Caco-2 (cell line): ENCODE results near the gene C16orf95. TPM values are rescaled to one million over a fixed set of nuclear protein-coding genes. Genes with fewer than 3 reads are reported as not detected.

Experiments used
- BruUV-seq: library from RNA; stranded (reverse); fragments of 400-500 nt; replicated peaks from 2 replicates; lab custom pipeline; 2021; lab: Mats Ljungman, UMichigan
- CTCF ChIA-PET: fragments of 300-600 bp; sonication (Branson Sonifier 250); formaldehyde crosslinking; loops from one replicate; lab custom pipeline; 2022; ENCODE audit warnings: antibody characterized with exemption; lab: Charles Lee
- POLR2A ChIA-PET: fragments of 300-600 bp; sonication (Branson Sonifier 250); formaldehyde crosslinking; loops from one replicate; lab custom pipeline; 2022; ENCODE audit warnings: antibody characterized with exemption; lab: Charles Lee
- DNase-seq, 2 experiments: peaks; one replicate each; pipeline versions ENCODE4 v3.0.0 to v3.0.0-alpha.2; 2020 to 2022
- H3K27me3 ChIP-seq: replicated peaks from 2 replicates; pipeline ENCODE4 v1.6.0; 2011; ENCODE audit warnings: low read length; ENCODE audit not compliant: control insufficient read depth, insufficient read depth
- H3K36me3 ChIP-seq: 2 replicates; pipeline ENCODE4 v1.5.1; 2011; ENCODE audit warnings: low read length; ENCODE audit not compliant: control insufficient read depth, insufficient read depth
- H3K4me1 ChIP-seq: fragments of 250-450 bp; sonication (Bioruptor Pico); 2 replicates; pipeline ENCODE4 v1.5.1; 2020; ENCODE audit warnings: mild to moderate bottlenecking
- H3K4me3 ChIP-seq: 2 replicates; pipeline ENCODE4 v1.5.1; 2011; ENCODE audit warnings: low read depth, mild to moderate bottlenecking, control low read depth, low read length
- H3K9me3 ChIP-seq: fragments of 250-450 bp; sonication (Bioruptor Pico); 2 replicates; pipeline ENCODE4 v1.5.1; 2020; ENCODE audit warnings: mild to moderate bottlenecking, moderate library complexity
- H3K27ac Mint-ChIP-seq: one replicate; pipeline ENCODE4 v1.8.0; 2022; ENCODE audit warnings: mixed read lengths; ENCODE audit not compliant: unreplicated experiment
- H3K27me3 Mint-ChIP-seq: one replicate; pipeline ENCODE4 v1.8.0; 2022; ENCODE audit warnings: mixed read lengths; ENCODE audit not compliant: insufficient read depth, unreplicated experiment
- H3K36me3 Mint-ChIP-seq: one replicate; pipeline ENCODE4 v1.8.0; 2022; ENCODE audit warnings: mild to moderate bottlenecking, mixed read lengths; ENCODE audit not compliant: insufficient read depth, unreplicated experiment
- H3K4me1 Mint-ChIP-seq: one replicate; pipeline ENCODE4 v1.8.0; 2022; ENCODE audit warnings: low read depth, mixed read lengths; ENCODE audit not compliant: unreplicated experiment
- H3K4me3 Mint-ChIP-seq: one replicate; pipeline ENCODE4 v1.8.0; 2022; ENCODE audit warnings: mild to moderate bottlenecking, moderate library complexity, mixed read lengths; ENCODE audit not compliant: unreplicated experiment
- H3K9me3 Mint-ChIP-seq: one replicate; pipeline ENCODE4 v1.8.0; 2022; ENCODE audit warnings: mixed read lengths; ENCODE audit not compliant: unreplicated experiment
- intact Hi-C: fragments of 100-400 bp; cut with micrococcal nuclease; formaldehyde crosslinking; loops from one replicate; pipeline ENCODE4 v1.10.0; 2022; ENCODE audit not compliant: unreplicated experiment
- total RNA-seq: library from RNA; stranded (reverse); gene quantifications from 2 replicates; pipeline ENCODE4 v1.2.3, GENCODE V29; 2022
- TF ChIP-seq, protein P1 (sequence below), 2 experiments: fragments of 200-600 bp in 1 of 2; IDR thresholded peaks; 1 replicate in 1 of 2; 2 replicates in 1 of 2; pipeline versions ENCODE4 v1.5.1 to v1.8.0; 2011 to 2022; ENCODE audit warnings: antibody characterized with exemption in 1 of 2, control low read depth in 1 of 2, inconsistent platforms in 1 of 2, low read depth in 1 of 2, low read length in 1 of 2, mild to moderate bottlenecking in 1 of 2, moderate library complexity in 1 of 2; ENCODE audit not compliant: insufficient read depth in 1 of 2, severe bottlenecking in 1 of 2, unreplicated experiment in 1 of 2

Gene C16orf95
- total RNA-seq, 1 experiment from 2014 or later, result 4.4 TPM

DNA sequence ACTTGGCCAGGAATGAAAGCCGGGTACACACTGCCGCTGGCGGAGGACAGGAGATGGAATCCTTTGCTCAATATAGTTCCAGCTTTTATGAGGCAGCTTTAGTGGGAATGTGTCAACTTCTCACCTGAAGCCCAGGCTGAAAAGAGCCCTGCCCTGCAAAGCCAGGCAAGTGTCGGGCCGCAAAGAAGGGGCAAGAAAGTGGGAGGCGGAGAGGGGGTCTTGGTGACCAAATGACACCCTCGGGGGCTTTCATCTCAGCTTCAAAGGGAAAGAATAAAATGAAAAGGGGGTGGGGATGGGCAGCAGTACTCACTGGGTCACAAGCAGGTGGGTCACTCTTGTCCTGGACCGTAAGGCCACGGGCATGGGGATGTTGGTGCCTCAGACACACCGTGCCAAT, 62.9 kb downstream of the C16orf95 start:
- H3K36me3 ChIP-seq, result no peaks in the 10 kb centered on the region
- intact Hi-C loops, result no loop called here
- H3K36me3 Mint-ChIP-seq, result no peaks in the 10 kb centered on the region
- peaks cover under 1% of the 10 kb centered on the region for H3K9me3 Mint-ChIP-seq
- no peaks in the 10 kb centered on the region for H3K4me1 ChIP-seq
- H3K27me3 ChIP-seq, result no peaks in the 10 kb centered on the region
- DNase-seq, result no peak
- H3K4me3 ChIP-seq, result no peak overlapping the region
- H3K27me3 Mint-ChIP-seq, result peaks cover 6% of the 10 kb centered on the region
- CTCF ChIA-PET, result no interaction called here
- no peaks in the 10 kb centered on the region for H3K9me3 ChIP-seq
- POLR2A ChIA-PET, result interaction anchor here (0.6 kb wide), 1 partner anchor 153 kb away, joined by 3 read pairs; no protein-coding TSS in a partner anchor
- no peaks in the 10 kb centered on the region for H3K4me1 Mint-ChIP-seq
- TF ChIP-seq, protein P1, sequence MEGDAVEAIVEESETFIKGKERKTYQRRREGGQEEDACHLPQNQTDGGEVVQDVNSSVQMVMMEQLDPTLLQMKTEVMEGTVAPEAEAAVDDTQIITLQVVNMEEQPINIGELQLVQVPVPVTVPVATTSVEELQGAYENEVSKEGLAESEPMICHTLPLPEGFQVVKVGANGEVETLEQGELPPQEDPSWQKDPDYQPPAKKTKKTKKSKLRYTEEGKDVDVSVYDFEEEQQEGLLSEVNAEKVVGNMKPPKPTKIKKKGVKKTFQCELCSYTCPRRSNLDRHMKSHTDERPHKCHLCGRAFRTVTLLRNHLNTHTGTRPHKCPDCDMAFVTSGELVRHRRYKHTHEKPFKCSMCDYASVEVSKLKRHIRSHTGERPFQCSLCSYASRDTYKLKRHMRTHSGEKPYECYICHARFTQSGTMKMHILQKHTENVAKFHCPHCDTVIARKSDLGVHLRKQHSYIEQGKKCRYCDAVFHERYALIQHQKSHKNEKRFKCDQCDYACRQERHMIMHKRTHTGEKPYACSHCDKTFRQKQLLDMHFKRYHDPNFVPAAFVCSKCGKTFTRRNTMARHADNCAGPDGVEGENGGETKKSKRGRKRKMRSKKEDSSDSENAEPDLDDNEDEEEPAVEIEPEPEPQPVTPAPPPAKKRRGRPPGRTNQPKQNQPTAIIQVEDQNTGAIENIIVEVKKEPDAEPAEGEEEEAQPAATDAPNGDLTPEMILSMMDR (IDR thresholded peaks at IDR 0.05; ENCODE audit: insufficient read depth in 1 of 2, low read depth in 1 of 2, low read length in 1 of 2, severe bottlenecking in 1 of 2, unreplicated experiment in 1 of 2), result no peak
- H3K4me3 Mint-ChIP-seq, result no peak overlapping the region
- BruUV-seq, result no TSS peak
- no peak overlapping the region for H3K27ac Mint-ChIP-seq

DNA sequence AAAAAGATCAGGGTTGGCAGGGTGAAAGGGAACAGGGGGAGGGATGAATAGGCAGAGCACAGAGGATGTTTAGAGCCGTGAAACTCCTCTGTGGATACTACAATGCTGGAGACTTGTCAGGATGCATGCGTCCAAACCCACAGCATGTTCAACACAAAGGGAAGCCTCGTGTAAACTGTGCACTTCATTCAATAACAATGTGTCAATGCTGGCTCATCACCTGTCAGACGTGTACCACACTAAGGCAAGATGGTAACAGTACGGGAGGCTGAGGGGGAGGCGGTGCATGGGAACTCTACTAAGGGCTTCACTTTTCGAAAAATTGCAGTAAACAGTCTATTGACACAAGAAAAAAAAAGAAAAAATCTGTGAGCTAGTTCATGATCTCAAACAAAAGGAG, 63.7 kb downstream of the C16orf95 start:
- Mint-ChIP-seq H3K9me3 (no peaks in the 10 kb centered on the region), H3K27ac (no peak overlapping the region)
- intact Hi-C loops, result no loop called here

More for the DNA sequence above, 63.7 kb downstream of the C16orf95 start:
- no TSS peak for BruUV-seq
- Histone ChIP-seq H3K36me3 (no peaks in the 10 kb centered on the region), H3K27me3 (no peaks in the 10 kb centered on the region), H3K4me3 (no peak overlapping the region), H3K4me1 (no peaks in the 10 kb centered on the region), H3K9me3 (no peaks in the 10 kb centered on the region)
- no peak overlapping the region for H3K4me3 Mint-ChIP-seq
- POLR2A ChIA-PET, result no interaction called here
- peaks cover 7% of the 10 kb centered on the region for H3K27me3 Mint-ChIP-seq
- CTCF ChIA-PET, result no interaction called here
- TF ChIP-seq, protein P1 (IDR thresholded peaks at IDR 0.05; ENCODE audit: insufficient read depth in 1 of 2, low read depth in 1 of 2, low read length in 1 of 2, severe bottlenecking in 1 of 2, unreplicated experiment in 1 of 2), result no peak
- no peaks in the 10 kb centered on the region for H3K4me1 Mint-ChIP-seq
- H3K36me3 Mint-ChIP-seq, result no peaks in the 10 kb centered on the region
- no peak for DNase-seq

Other genes starting within 250 kb of the C16orf95 start
- gene FBXO31, start 66.4 kb upstream of the C16orf95 start, total RNA-seq, result 50.9 and 55.6 TPM in 2 replicates
- 64.7 and 72.3 TPM in 2 replicates for gene MAP1LC3B, start 74.9 kb upstream of the C16orf95 start, total RNA-seq
- 33.1 and 34.0 TPM in 2 replicates for gene ZCCHC14, start 175.6 kb upstream of the C16orf95 start, total RNA-seq